Activated CD8-positive, alpha-beta memory T cell treated with anti-CD3 and anti-CD28 coated beads, Interleukin-2, amount 50 U/mL, for 4 hours (primary cell): Measurements from ENCODE around the gene PAM16.

Experiments used
- DNase-seq: peaks from one replicate; pipeline ENCODE4 v3.0.0-alpha.2; 2020

Gene PAM16

DNA sequence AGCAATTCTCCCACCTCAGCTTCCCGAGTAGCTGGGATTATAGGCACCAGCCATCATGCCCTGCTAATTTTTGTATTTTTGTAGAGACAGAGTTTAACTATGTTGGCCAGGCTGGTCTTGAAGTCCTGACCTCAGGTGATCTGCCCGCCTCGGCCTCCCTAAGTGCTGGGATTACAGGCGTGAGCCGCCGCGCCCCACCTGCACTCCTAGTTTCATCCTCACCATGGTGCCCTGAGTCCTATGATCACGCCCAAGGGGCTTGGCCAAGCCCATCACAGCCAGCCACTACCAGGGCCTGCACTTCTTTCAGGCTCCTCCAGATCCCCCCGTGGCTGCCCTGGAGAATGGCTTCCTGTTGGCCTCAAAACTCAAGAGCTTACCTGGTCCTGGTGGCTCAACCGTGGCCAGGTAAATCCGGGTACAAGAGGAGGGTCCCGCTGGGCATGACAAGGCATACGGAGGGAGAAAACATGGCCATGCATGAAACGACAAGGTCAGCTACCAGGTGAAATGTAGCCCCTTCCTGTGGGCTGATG is 57.9 kb downstream of the PAM16 start:
- no peak for DNase-seq

DNA sequence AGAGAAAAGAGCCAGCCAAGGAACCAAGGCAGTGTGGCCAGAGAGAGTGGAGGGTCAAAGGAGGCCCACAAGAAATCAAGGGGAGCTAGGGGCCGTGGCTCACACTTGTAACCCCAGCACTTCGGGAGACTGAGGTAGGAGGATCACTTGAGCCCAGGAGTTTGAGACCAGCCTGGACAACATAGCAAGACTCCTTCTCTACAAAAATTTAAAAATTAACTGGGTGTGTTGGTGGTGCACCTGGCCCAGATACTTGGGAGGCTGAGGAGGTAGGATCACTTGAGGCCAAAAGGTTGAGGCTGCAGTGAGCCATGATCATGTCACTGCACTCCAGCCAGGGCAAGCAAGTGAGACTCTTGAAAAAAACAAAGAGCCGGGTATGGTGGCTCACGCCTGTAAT is 59.4 kb downstream of the PAM16 start:
- no peak for DNase-seq
